ENCODE results near the gene SLX1A.
"Not testable (repeated sequence)": the region's sequence is repeated elsewhere in the genome, so short reads cannot be mapped to it uniquely, and the experiment has no call there.

Gene SLX1A

GRCh38 chr16:30217082-30217481 lies 23.4 kb downstream of the SLX1A start:
- not testable (repeated sequence) for DNase-seq (ENCODE audit: low read depth, low spot score)
